ENCODE data around the gene MYT1.

MYT1 gene

GRCh38 chr20:64140061-64140931, 24.0 kb upstream of the MYT1 start:
- no peak for DNase-seq

- DNase-seq, result no peak
Observed at GRCh38 chr20:64140956-64141355, 23.3 kb upstream of the MYT1 start.

DNA sequence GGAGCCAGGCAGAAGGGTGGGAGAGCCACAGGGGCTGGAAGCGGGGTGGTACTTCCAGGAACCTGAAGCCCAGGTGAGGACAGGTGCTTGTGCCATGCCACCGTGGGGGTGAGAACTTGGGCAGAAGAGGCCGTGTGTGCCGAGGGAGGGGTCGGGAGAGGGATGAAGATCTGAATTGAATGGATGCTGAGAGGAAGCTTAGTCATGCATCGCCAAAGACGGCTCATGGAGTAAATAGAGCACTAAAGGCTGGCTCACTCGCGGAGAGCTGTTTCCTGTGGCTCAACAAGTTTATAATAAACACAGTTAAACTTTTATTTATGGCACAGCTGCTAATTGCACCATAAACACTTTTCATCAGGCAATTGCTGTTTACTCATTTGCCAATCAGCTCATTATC, 21.7 kb upstream of the MYT1 start:
- no peak for DNase-seq

GRCh38 chr20:64143018-64143801, 21.0 kb upstream of the MYT1 start:
- DNase-seq, result no peak

- no peak for DNase-seq
Observed at GRCh38 chr20:64144144-64144912, 19.9 kb upstream of the MYT1 start.

- DNase-seq, result no peak
Observed at GRCh38 chr20:64145458-64146300, 18.6 kb upstream of the MYT1 start.

DNA sequence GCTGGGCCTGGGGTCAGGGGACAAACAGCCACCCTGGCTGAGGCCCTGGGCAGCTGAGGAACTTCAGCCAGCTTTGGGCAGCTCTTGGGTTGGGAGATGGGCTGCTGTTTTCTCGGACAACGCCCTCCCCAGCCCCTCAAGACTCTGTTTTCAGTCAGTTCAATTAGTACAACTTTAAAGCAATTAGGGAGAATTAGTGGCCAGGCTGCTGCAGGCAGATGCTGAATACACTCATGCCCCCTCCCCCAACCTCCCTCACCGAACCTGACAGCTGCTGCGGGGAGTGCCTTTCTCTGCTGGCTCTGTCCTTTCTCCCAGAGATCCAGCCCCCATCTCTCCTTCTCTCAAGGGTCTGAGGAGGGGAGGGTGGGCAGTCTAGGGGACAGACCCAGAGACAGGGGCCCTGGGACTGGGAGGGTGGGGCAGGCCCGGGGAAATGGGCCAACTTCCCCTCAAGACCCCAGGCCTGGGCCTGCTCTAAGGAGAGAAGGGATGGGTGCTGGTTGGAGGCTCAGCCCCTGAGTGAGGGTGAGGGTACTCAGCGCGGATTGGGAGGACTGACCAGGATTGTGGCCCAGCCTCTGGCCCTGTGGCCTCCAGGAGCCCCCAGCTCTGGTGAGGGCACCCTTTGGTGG, 17.8 kb upstream of the MYT1 start:
- DNase-seq, result no peak

GRCh38 chr20:64146936-64147477, 17.2 kb upstream of the MYT1 start:
- DNase-seq, result no peak

DNA sequence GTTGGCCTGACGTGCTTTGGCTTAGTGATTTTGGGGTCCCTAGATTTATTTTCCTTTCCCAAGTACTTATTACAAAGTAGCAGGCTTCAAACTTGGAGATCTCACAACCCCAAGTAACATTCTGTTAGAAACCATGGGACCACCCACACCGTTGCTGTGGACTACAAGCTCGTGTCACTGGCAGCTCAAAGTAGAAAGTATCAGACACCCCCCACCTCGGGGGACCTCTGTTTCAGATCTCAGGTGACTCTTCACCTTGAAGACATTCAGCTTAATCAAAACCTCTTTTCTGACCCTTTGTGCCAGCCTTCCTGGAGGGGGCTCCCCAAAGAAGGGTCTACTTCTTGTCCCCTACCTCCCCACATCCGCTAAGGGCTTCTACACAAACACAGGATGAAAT, 15.7 kb upstream of the MYT1 start:
- no peak for DNase-seq

DNA sequence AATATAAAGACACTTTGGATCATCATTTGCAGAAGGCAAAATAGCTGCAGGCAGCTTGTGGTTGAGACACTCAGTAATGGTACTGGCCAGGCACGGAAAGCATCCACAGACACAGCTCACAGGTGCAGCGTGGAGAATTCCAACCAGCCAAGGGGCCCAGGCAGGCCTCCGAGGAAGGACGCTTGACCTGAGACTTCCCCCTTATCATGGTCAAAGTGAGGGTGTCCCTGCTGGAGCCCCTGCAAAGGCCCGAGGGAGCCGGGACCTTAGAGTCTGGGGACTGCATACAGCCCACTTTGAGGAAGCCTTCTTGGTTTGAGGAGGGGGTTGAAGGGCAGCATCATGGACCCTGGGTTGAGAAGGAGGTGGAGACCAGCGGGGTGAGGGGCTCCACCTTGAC, 15.1 kb upstream of the MYT1 start:
- DNase-seq, result no peak

DNA sequence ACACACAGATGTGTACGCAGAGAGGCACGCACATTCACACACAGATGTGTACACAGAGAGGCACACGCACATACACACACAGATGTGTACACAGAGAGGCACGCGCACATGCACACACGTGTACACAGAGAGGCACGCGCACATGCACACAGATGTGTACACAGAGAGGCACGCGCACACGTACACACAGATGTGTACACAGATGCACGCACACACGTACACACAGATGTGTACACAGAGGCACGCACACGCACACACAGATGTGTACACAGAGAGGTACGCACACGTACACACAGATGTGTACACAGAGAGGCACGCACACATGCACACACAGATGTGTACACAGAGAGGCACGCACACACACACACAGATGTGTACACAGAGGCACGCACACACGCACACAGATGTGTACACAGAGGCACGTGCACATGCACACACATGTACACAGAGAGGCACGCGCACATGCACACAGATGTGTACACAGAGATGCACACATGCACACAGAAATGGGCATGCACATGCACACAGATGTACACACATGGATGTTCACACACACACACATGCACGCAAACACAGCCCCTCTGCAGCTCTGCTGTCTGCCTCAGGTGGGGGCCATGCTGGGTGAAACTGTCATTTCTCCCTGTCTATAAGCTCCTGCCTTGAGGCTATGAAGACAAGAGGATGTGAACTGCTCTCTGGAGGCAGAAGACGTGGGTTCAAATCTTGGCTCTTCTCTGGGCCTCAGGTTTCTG, 14.3 kb upstream of the MYT1 start:
- DNase-seq, result no peak

- no peak for DNase-seq
Observed at GRCh38 chr20:64150756-64151632, 13.3 kb upstream of the MYT1 start.

DNA sequence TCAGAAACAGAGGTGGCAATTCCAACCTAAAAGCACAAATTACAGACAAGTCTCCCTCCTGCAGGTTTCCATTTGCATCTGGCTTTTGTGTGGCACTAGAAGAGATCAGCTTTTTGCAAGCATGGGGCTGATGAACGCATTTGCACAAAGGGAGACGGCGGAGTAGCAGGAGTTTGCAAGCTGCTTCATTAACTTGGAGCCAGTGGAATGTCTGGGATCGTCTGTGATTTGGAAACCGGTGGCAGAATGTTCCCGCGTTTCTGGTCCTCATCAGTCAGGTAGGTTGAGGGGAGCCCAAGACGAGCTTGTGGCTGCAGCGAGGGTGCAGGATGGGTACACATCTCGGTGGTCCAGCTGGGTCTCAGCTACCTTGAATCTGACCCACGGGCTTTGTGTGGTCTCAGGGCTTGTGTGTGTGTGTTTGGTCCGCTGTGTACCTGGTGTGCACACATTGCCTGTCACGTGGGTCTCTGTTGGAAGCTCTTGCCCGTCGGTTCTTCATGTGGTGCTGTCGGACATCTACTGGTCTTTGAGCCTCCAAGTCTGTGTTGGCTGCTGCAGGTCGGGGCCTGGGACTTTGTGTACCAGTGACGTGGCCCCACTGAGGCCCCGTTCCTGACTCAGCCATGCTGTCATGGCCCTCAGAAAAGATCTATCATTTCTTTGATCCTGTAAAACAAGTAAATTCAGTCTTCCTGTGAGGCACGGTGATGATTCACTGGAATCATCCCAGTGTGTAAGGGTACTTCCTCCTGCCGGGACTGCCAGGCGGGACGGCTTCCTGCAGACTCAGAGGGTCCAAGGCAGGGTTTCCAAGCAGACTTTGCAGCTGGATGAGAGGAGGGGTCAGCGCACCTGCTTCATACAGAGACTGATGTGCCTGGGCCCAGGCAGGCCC, 12.4 kb upstream of the MYT1 start:
- no peak for DNase-seq

GRCh38 chr20:64152906-64153305, 11.3 kb upstream of the MYT1 start:
- DNase-seq, result no peak

- DNase-seq, result no peak
Observed at GRCh38 chr20:64153410-64153809, 10.8 kb upstream of the MYT1 start.

GRCh38 chr20:64153861-64154589, 10.2 kb upstream of the MYT1 start:
- DNase-seq, result no peak

- no peak for DNase-seq
Observed at GRCh38 chr20:64154590-64155257, 9.5 kb upstream of the MYT1 start.

Measured in suppressor macrophage (primary cell).